Loucy (cell line): ENCODE measurements around the gene SHROOM3.

Experiments
- H2AFZ ChIP-seq: fragments of 200-600 bp; sonication (generic); 2 replicates; pipeline ENCODE4 v1.6.0; 2016; ENCODE audit warnings: antibody characterized with exemption, mild to moderate bottlenecking, low read length, moderate library complexity
- H3F3A ChIP-seq: fragments of 200-600 bp; 2 replicates; pipeline ENCODE4 v1.6.0; 2016; ENCODE audit warnings: antibody characterized with exemption, low read depth, mild to moderate bottlenecking
- H3K27me3 ChIP-seq: fragments of 200-600 bp; sonication (generic); 2 replicates; pipeline ENCODE4 v1.6.1; 2014; ENCODE audit warnings: low read length, mild to moderate bottlenecking; ENCODE audit not compliant: insufficient read depth, poor library complexity, severe bottlenecking
- H3K36me3 ChIP-seq: fragments of 200-600 bp; sonication (generic); 2 replicates; pipeline ENCODE4 v1.6.1; 2016; ENCODE audit warnings: low read length; ENCODE audit not compliant: insufficient read depth
- H3K4me1 ChIP-seq: fragments of 200-600 bp; sonication (generic); 2 replicates; pipeline ENCODE4 v1.5.1; 2014; ENCODE audit warnings: low read length, mild to moderate bottlenecking; ENCODE audit not compliant: insufficient read depth, poor library complexity, severe bottlenecking
- H3K4me2 ChIP-seq: fragments of 200-600 bp; sonication (generic); 2 replicates; pipeline ENCODE4 v1.6.0; 2014; ENCODE audit warnings: antibody characterized with exemption, low read length, low read depth, mild to moderate bottlenecking; ENCODE audit not compliant: poor library complexity, severe bottlenecking
- H3K4me3 ChIP-seq: fragments of 200-600 bp; sonication (generic); 2 replicates; pipeline ENCODE4 v1.5.1; 2014; ENCODE audit warnings: low read length, mild to moderate bottlenecking, mixed read lengths; ENCODE audit not compliant: poor library complexity, severe bottlenecking
- H3K79me2 ChIP-seq: fragments of 200-600 bp; sonication (generic); 2 replicates; pipeline ENCODE4 v1.6.1; 2014; ENCODE audit warnings: low read length; ENCODE audit not compliant: insufficient read depth
- H3K9ac ChIP-seq: fragments of 200-600 bp; sonication (generic); 2 replicates; pipeline ENCODE4 v1.6.0; 2014; ENCODE audit warnings: mild to moderate bottlenecking, low read depth, low read length, moderate library complexity; ENCODE audit not compliant: poor library complexity, severe bottlenecking
- H3K9me2 ChIP-seq: fragments of 200-600 bp; sonication (generic); replicated peaks from 2 replicates; pipeline ENCODE4 v1.6.1; 2016; ENCODE audit warnings: low read depth, low read length, mixed read lengths
- H3K9me3 ChIP-seq: fragments of 200-600 bp; sonication (generic); 2 replicates; pipeline ENCODE4 v1.6.1; 2014; ENCODE audit warnings: mild to moderate bottlenecking, antibody characterized with exemption, low read length, low read depth; ENCODE audit not compliant: insufficient read depth
- H4K20me1 ChIP-seq: fragments of 200-600 bp; sonication (generic); 2 replicates; pipeline ENCODE4 v1.6.0; 2014; ENCODE audit warnings: antibody characterized with exemption, low read length, mild to moderate bottlenecking; ENCODE audit not compliant: insufficient read depth, poor library complexity, severe bottlenecking
- CTCF ChIP-seq: fragments of 200-600 bp; sonication (generic); conservative IDR thresholded peaks from 2 replicates; pipeline ENCODE4 v1.5.1; 2014; ENCODE audit warnings: mild to moderate bottlenecking, antibody characterized with exemption, low read length
- EZH2phosphoT487 ChIP-seq: fragments of 200-600 bp; IDR thresholded peaks from 2 replicates; pipeline ENCODE4 v1.6.1; 2018; ENCODE audit warnings: antibody characterized with exemption, mild to moderate bottlenecking, moderate library complexity, borderline replicate concordance

Gene SHROOM3

GRCh38 chr4:76765473-76766183 is 330.6 kb downstream of the SHROOM3 start:
- Histone ChIP-seq H3F3A (no peaks in the 10 kb centered on the region), H3K27me3 (no peaks in the 10 kb centered on the region), H3K9me2 (no peaks in the 10 kb centered on the region), H3K4me3 (no peak overlapping the region), H3K9me3 (no peaks in the 10 kb centered on the region), H3K4me1 (peaks cover 32% of the 10 kb centered on the region), H3K36me3 (no peaks in the 10 kb centered on the region), H3K4me2 (no peak overlapping the region), H3K9ac (no peak overlapping the region), H2AFZ (no peak overlapping the region), H4K20me1 (no peaks in the 10 kb centered on the region), H3K79me2 (no peaks in the 10 kb centered on the region)
- no peak for TF ChIP-seq EZH2phosphoT487
- TF ChIP-seq CTCF = no peak

DNA sequence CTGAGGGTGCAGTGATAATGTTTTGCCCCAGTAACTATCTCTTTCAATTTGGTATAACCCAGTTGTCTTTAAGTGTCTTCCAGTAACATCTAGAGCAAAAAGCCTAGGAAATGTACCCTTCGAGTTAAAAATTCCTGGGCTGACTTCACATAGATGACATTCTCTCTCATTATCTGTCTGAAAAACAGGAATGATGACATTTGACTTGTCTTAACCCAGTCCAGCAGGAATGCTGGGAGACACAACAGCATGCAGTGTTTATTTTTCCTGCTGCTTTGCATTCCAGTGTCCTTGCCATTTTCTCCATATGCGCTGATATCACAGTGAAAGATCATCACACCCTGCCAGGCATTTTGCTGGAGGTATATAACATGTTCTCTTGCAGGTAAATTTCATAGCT is 333.0 kb downstream of the SHROOM3 start:
- no peak overlapping the region for H3K9ac ChIP-seq
- no peaks in the 10 kb centered on the region for H3K79me2 ChIP-seq
- no peak for TF ChIP-seq EZH2phosphoT487
- no peak for TF ChIP-seq CTCF
- no peaks in the 10 kb centered on the region for H3F3A ChIP-seq
- H3K4me3 ChIP-seq = no peak overlapping the region
- H3K36me3 ChIP-seq = no peaks in the 10 kb centered on the region
- H3K4me1 ChIP-seq = peaks cover 39% of the 10 kb centered on the region
- H3K9me2 ChIP-seq = no peaks in the 10 kb centered on the region
- no peak overlapping the region for H3K4me2 ChIP-seq
- no peaks in the 10 kb centered on the region for H3K9me3 ChIP-seq
- peak overlapping the region; percentile 22; the same call in 1 of the 2 replicates for H2AFZ ChIP-seq
- H4K20me1 ChIP-seq = no peaks in the 10 kb centered on the region
- H3K27me3 ChIP-seq = no peaks in the 10 kb centered on the region

- H3K4me3 ChIP-seq = no peak overlapping the region
- no peaks in the 10 kb centered on the region for H3K9me2 ChIP-seq
- peak overlapping the region; percentile 7 for H3K4me2 ChIP-seq
- TF ChIP-seq EZH2phosphoT487 = no peak
- no peak for TF ChIP-seq CTCF
- H3K9me3 ChIP-seq = no peaks in the 10 kb centered on the region
- no peaks in the 10 kb centered on the region for H3K27me3 ChIP-seq
- peaks cover 29% of the 10 kb centered on the region for H3K4me1 ChIP-seq
- no peaks in the 10 kb centered on the region for H4K20me1 ChIP-seq
- peak overlapping the region; percentile 72 for H2AFZ ChIP-seq
- H3F3A ChIP-seq = no peaks in the 10 kb centered on the region
- H3K9ac ChIP-seq = no peak overlapping the region
- no peaks in the 10 kb centered on the region for H3K36me3 ChIP-seq
- H3K79me2 ChIP-seq = no peaks in the 10 kb centered on the region
Observed at GRCh38 chr4:76772498-76773106, 337.6 kb downstream of the SHROOM3 start.
